GM12878 (cell line): ENCODE measurements around the gene VPS8. TPM values are rescaled to one million over a fixed set of nuclear protein-coding genes. Genes with fewer than 3 reads are reported as not detected.

Experiments
- ATAC-seq: fragments of 200-7000 bp; cut with Tn5 transposase; 3 replicates; pipeline ENCODE4 v1.9.1; 2020; ENCODE audit warnings: mild to moderate bottlenecking, moderate library complexity
- BruUV-seq: library from RNA; stranded (reverse); fragments of 400-500 nt; replicated peaks from 2 replicates; lab custom pipeline; 2021; lab: Mats Ljungman, UMichigan
- CTCF ChIA-PET: fragments of 300-600 bp; sonication (Branson Sonifier 250); formaldehyde crosslinking; extraction: SDS; loops from one replicate; lab custom pipeline; 2021; ENCODE audit warnings: inconsistent platforms; lab: Yijun Ruan, JAX
- POLR2A ChIA-PET: fragments of 350-600 bp; formaldehyde crosslinking; extraction: SDS; loops from one replicate; lab custom pipeline; 2021; ENCODE audit warnings: inconsistent platforms; lab: Charles Lee
- RAD21 ChIA-PET: fragments of 300-600 bp; sonication (Branson Sonifier 250); formaldehyde crosslinking; loops from one replicate; lab custom pipeline; 2023; ENCODE audit warnings: antibody characterized with exemption; ENCODE audit not compliant: unreplicated experiment; lab: Charles Lee
- SMC1A ChIA-PET: fragments of 300-600 bp; sonication (Branson Sonifier 250); formaldehyde crosslinking; loops from one replicate; lab custom pipeline; 2023; ENCODE audit not compliant: unreplicated experiment, uncharacterized antibody; lab: Charles Lee
- DNase-seq: peaks from one replicate; pipeline ENCODE4 v3.0.0-alpha.2; 2011; ENCODE audit warnings: low read depth, low spot score
- FAIRE-seq: peaks from 3 replicates; lab custom pipeline; 2011; peaks lifted over from hg19 to GRCh38; lab: Jason Lieb, UNC
- H2AFZ ChIP-seq: 2 replicates; pipeline ENCODE4 v1.6.0; 2011; ENCODE audit warnings: low read depth, low read length, control low read depth; ENCODE audit not compliant: control insufficient read depth
- H3K27ac ChIP-seq: 2 replicates; pipeline ENCODE4 v1.5.1; 2011; ENCODE audit warnings: control low read depth; ENCODE audit not compliant: control insufficient read depth, insufficient read depth
- H3K27me3 ChIP-seq, 2 experiments: replicated peaks in 1 of 2; 2 replicates each; pipeline versions ENCODE4 v1.6.0 to v1.6.1; 2011; ENCODE audit warnings: low read length in 1 of 2; ENCODE audit not compliant: control insufficient read depth in 2 of 2, insufficient read depth in 2 of 2
- H3K36me3 ChIP-seq, 2 experiments: 2 replicates each; pipeline ENCODE4 v1.5.1; 2011; ENCODE audit warnings: low read length in 1 of 2; ENCODE audit not compliant: control insufficient read depth in 2 of 2, insufficient read depth in 2 of 2
- H3K4me1 ChIP-seq: 2 replicates; pipeline ENCODE4 v1.6.1; 2011; ENCODE audit warnings: mild to moderate bottlenecking, low read length, moderate library complexity, mixed read lengths; ENCODE audit not compliant: control insufficient read depth, insufficient read depth
- H3K4me2 ChIP-seq: 2 replicates; pipeline ENCODE4 v1.6.0; 2011; ENCODE audit warnings: control low read depth; ENCODE audit not compliant: control insufficient read depth, insufficient read depth
- H3K4me3 ChIP-seq: fragments of 200-600 bp; sonication (generic); 2 replicates; pipeline ENCODE4 v1.5.1; 2016
- H3K79me2 ChIP-seq: 2 replicates; pipeline ENCODE4 v1.6.0; 2011; ENCODE audit warnings: low read length; ENCODE audit not compliant: control insufficient read depth, insufficient read depth
- H3K9ac ChIP-seq: 2 replicates; pipeline ENCODE4 v1.8.0; 2011; ENCODE audit warnings: low read length, control low read depth, mixed read lengths; ENCODE audit not compliant: control insufficient read depth, insufficient read depth
- H3K9me3 ChIP-seq: replicated peaks from 3 replicates; pipeline ENCODE4 v1.5.1; 2011; ENCODE audit warnings: mild to moderate bottlenecking, low read length; ENCODE audit not compliant: control insufficient read depth, insufficient read depth
- H4K20me1 ChIP-seq: 2 replicates; pipeline ENCODE4 v1.6.0; 2011; ENCODE audit not compliant: control insufficient read depth, insufficient read depth
- CREB1 ChIP-seq: IDR thresholded peaks from 2 replicates; pipeline ENCODE4 v1.6.1; 2012; ENCODE audit warnings: low read depth, mild to moderate bottlenecking, inconsistent platforms
- CTCF ChIP-seq, 3 experiments: IDR thresholded peaks in 2 of 3; conservative IDR thresholded peaks in 1 of 3; 2 replicates each; pipeline ENCODE4 v1.5.1; 2011; ENCODE audit warnings: low read depth in 3 of 3, low read length in 3 of 3, mild to moderate bottlenecking in 3 of 3, control low read depth in 2 of 3, moderate library complexity in 2 of 3, inconsistent platforms in 1 of 3, mixed read lengths in 1 of 3; ENCODE audit not compliant: control insufficient read depth in 2 of 3, insufficient read depth in 1 of 3; ENCODE audit errors: extremely low read depth in 1 of 3
- POLR2AphosphoS5 ChIP-seq: IDR thresholded peaks from 2 replicates; pipeline ENCODE4 v1.6.1; 2011; ENCODE audit warnings: mild to moderate bottlenecking, low read length, inconsistent platforms
- STAT3 ChIP-seq: IDR thresholded peaks from 2 replicates; pipeline ENCODE4 v1.6.1; 2011; ENCODE audit warnings: low read depth, low read length, improper control_type of control experiment
- SUZ12 ChIP-seq: fragments of 200-600 bp; sonication (generic); IDR thresholded peaks from one replicate; pipeline ENCODE4 v1.6.1; 2018; ENCODE audit warnings: antibody characterized with exemption, mild to moderate bottlenecking; ENCODE audit not compliant: unreplicated experiment
- WGBS: methylation state at CpG from one replicate; pipeline ENCODE4 v1.1.6; 2016; ENCODE audit warnings: low lambda C conversion rate; ENCODE audit not compliant: insufficient replicate concordance, insufficient coverage; ENCODE audit errors: missing lambda C conversion rate; 5-methylcytosine and 5-hydroxymethylcytosine counted together
- in situ Hi-C: fragments of 300-500 bp; cut with MboI; formaldehyde crosslinking; loops from 9 replicates; pipeline ENCODE4 v1.14.3; 2018; ENCODE audit warnings: mixed read lengths
- intact Hi-C: fragments of 100-400 bp; cut with micrococcal nuclease; formaldehyde crosslinking; loops from one replicate; pipeline ENCODE4 v1.14.2; 2022; ENCODE audit not compliant: unreplicated experiment
- polyA plus RNA-seq, 11 experiments: library from polyadenylated mRNA; depleted of rRNA in 4 of 11; unstranded in 6 of 11; stranded (reverse) in 5 of 11; fragments of >200 nt; fragmentation: Nextera tagmentation in 4 of 11; fragmentation: Illumina TruSeq in 1 of 11; extraction: Ambion mirVana in 4 of 11; extraction: Trizol in 1 of 11; gene quantifications; 1 replicate in 1 of 11; 2 replicates in 10 of 11; pipeline versions ENCODE4 v1.2.1 to v1.2.3, GENCODE V29; 2011 to 2016; ENCODE audit warnings: inconsistent platforms in 2 of 11, missing spikeins in 2 of 11, low read depth in 1 of 11
- total RNA-seq, 4 experiments: library from RNA; depleted of rRNA in 3 of 4; stranded (reverse); fragments of >200 nt in 3 of 4; fragmentation: Illumina TruSeq in 1 of 4; extraction: Trizol in 1 of 4; gene quantifications; 2 replicates each; pipeline versions ENCODE4 v1.2.1 to v1.2.3, GENCODE V29; 2013 to 2021

VPS8 gene
- total and polyA plus RNA-seq, 10 of the 15 experiments (the other 5 are each of a cell fraction or from before 2014, with no cell fraction given) = 8.9 to 34.7 (median 20.9) TPM

DNA sequence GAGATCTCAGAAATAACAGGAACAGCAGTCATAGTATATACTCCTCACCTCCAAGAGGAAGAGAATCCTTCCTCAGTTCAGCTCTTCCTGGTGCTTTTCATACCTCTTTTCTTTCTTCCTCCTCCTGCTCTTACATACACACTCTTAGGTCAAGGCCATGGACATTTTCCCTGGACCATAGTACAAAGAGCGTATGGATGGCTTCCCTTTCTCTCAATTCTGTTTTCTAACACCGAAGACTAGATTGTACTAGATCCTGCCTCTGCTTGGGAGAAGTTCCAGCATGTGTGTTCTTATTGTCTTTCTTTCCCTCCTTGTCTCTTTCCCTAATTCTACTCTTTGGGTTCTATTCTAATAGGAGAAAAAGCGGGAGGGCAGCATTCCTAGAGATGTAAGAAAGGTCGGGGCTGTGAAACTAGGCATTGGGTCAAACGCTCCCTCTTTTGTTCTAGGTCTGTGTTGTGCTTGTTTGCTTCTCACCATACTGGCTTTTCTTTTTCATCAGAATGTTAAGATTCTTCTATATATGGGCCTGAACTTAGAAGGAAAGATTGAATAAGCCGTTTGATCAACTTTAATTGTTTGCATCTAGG is 77.4 kb downstream of the VPS8 start:
- intact Hi-C loops = no loop called here
- no peak overlapping the region for H2AFZ ChIP-seq
- in situ Hi-C loops = no loop called here
- H3K9ac ChIP-seq = no peak overlapping the region
- 90% methylated on average over 6 of the region's 6 CpGs for WGBS
- no peaks in the 10 kb centered on the region for H3K27me3 ChIP-seq
- H3K36me3 ChIP-seq = no peaks in the 10 kb centered on the region; a peak in 1 of 4 replicates
- no peak for FAIRE-seq
- H3K4me2 ChIP-seq = no peak overlapping the region
- no TSS peak for BruUV-seq
- no peaks in the 10 kb centered on the region for H4K20me1 ChIP-seq
- ChIA-PET CTCF (no interaction called here), RAD21 (no interaction called here), POLR2A (no interaction called here), SMC1A (interaction anchor here (2.1 kb wide), 1 partner anchor 12 kb away, joined by 5 read pairs; no protein-coding TSS in a partner anchor)
- H3K9me3 ChIP-seq = no peaks in the 10 kb centered on the region
- no peak overlapping the region for H3K27ac ChIP-seq
- no peak overlapping the region for H3K4me3 ChIP-seq
- H3K79me2 ChIP-seq = no peaks in the 10 kb centered on the region
- H3K4me1 ChIP-seq = peaks cover 8% of the 10 kb centered on the region
- TF ChIP-seq CREB1 (no peak), SUZ12 (no peak), STAT3 (no peak), CTCF (IDR thresholded peaks at IDR 0.05 in 2 of 3, conservative IDR thresholded peaks at IDR 0.05 in 1 of 3; ENCODE audit: control insufficient read depth in 2 of 3, extremely low read depth in 1 of 3, insufficient read depth in 1 of 3, low read depth in 3 of 3, low read length in 3 of 3) (no peak), POLR2AphosphoS5 (no peak)
- TF ChIP-seq, all 136 proteins: peak for 0
- DNase-seq = no peak
- ATAC-seq = no peak
